Stomach smooth muscle (tissue), 2 donors: ENCODE measurements around the gene CRYZL1.

Experiments
- H3K27ac ChIP-seq: one replicate; pipeline ENCODE4 v1.7.0; 2013; ENCODE audit warnings: mild to moderate bottlenecking, low read length, inconsistent platforms
- H3K27me3 ChIP-seq, 2 donors: one replicate each; pipeline ENCODE4 v1.7.0; 2013; ENCODE audit warnings: low read length in 2 of 2; ENCODE audit not compliant: insufficient read depth in 2 of 2, control insufficient read depth in 1 of 2
- H3K36me3 ChIP-seq, 2 donors: one replicate each; pipeline ENCODE4 v1.7.0; 2013; ENCODE audit warnings: low read length in 2 of 2; ENCODE audit not compliant: control insufficient read depth in 2 of 2, insufficient read depth in 2 of 2
- H3K4me1 ChIP-seq: one replicate; pipeline ENCODE4 v1.7.0; 2013; ENCODE audit warnings: low read length; ENCODE audit not compliant: control insufficient read depth, insufficient read depth
- H3K4me3 ChIP-seq, 2 donors: one replicate each; pipeline ENCODE4 v1.7.0; 2013; ENCODE audit warnings: low read length in 2 of 2
- H3K9ac ChIP-seq, 2 donors: one replicate each; pipeline ENCODE4 v1.7.0; 2013; ENCODE audit warnings: low read length in 2 of 2, mild to moderate bottlenecking in 1 of 2
- H3K9me3 ChIP-seq, 2 donors: one replicate each; pipeline ENCODE4 v1.7.0; 2013; ENCODE audit warnings: low read length in 2 of 2; ENCODE audit not compliant: control insufficient read depth in 2 of 2
- donor health status: healthy.
- donor health status: Pancreatic carcinoma.

Gene CRYZL1

DNA sequence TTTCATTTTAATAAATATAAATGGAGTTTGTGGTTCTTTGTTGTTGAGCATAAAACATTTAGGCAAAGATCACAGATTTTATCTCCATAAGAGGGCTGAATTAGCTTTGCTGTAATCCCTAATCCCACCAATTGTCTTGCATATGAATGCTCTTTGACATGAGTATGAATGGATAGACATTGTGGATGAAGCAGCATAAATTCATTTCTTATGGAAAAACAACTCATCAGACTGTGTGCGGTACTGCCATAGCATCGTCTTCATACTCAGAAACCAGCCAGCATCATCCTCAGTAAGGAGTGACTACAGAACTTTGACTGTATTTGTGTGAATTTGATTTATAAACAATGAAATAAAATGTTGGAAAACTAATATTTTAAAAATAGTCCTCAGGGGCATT lies 79.2 kb downstream of the CRYZL1 start:
- peaks cover 28 to 47% of the 10 kb centered on the region in 2 donors for H3K36me3 ChIP-seq
- H3K27me3 ChIP-seq: no peaks in the 10 kb centered on the region
- peaks cover 4% of the 10 kb centered on the region for H3K4me1 ChIP-seq
- H3K27ac ChIP-seq: no peak overlapping the region
- H3K9me3 ChIP-seq: no peaks in the 10 kb centered on the region
- no peak overlapping the region for H3K9ac ChIP-seq
- H3K4me3 ChIP-seq: no peak overlapping the region

DNA sequence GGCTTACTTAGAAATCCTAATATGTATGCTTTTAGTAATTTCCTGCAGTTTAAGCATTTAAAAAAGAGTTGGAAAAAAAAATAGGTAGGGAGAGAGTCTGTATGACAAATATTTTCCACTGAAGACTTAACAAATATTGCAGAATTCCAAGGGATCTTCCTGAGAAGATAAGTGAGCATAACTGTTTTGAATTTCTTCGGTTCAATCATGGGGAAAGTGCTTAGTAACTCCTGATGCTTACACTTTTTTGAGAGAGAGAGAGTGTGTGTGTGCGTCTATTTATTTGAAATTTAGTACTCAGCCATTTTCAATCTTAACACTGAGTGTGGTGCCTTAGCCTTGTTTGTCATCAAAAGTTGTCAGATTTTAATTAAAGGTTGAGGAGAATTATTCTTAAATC lies 80.2 kb downstream of the CRYZL1 start:
- H3K9me3 ChIP-seq: no peaks in the 10 kb centered on the region
- H3K4me3 ChIP-seq: no peak overlapping the region
- H3K4me1 ChIP-seq: peaks cover 4% of the 10 kb centered on the region
- no peak overlapping the region for H3K27ac ChIP-seq
- H3K9ac ChIP-seq: no peak overlapping the region
- H3K36me3 ChIP-seq: peaks cover 33 to 48% of the 10 kb centered on the region in 2 donors
- H3K27me3 ChIP-seq: no peaks in the 10 kb centered on the region

- Histone ChIP-seq H3K4me3 (no peak overlapping the region), H3K27ac (no peak overlapping the region), H3K4me1 (peaks cover 4% of the 10 kb centered on the region), H3K9me3 (no peaks in the 10 kb centered on the region), H3K27me3 (no peaks in the 10 kb centered on the region), H3K9ac (no peak overlapping the region), H3K36me3 (peaks cover 33 to 50% of the 10 kb centered on the region in 2 donors)
These were observed 80.6 kb downstream of the CRYZL1 start for GRCh38 chr21:33560965-33561364.

- Histone ChIP-seq H3K36me3 (peaks cover 33 to 50% of the 10 kb centered on the region in 2 donors), H3K27ac (no peak overlapping the region), H3K4me3 (no peak overlapping the region), H3K9me3 (no peaks in the 10 kb centered on the region), H3K9ac (no peak overlapping the region), H3K4me1 (peaks cover 4% of the 10 kb centered on the region), H3K27me3 (no peaks in the 10 kb centered on the region)
These were observed 81.7 kb downstream of the CRYZL1 start for GRCh38 chr21:33559813-33560212.

GRCh38 chr21:33558777-33559421 lies 82.6 kb downstream of the CRYZL1 start:
- Histone ChIP-seq H3K27ac (no peak overlapping the region), H3K4me1 (peaks cover 4% of the 10 kb centered on the region), H3K36me3 (peaks cover 42 to 58% of the 10 kb centered on the region in 2 donors), H3K9me3 (no peaks in the 10 kb centered on the region), H3K27me3 (no peaks in the 10 kb centered on the region), H3K9ac (no peak overlapping the region), H3K4me3 (no peak overlapping the region)

DNA sequence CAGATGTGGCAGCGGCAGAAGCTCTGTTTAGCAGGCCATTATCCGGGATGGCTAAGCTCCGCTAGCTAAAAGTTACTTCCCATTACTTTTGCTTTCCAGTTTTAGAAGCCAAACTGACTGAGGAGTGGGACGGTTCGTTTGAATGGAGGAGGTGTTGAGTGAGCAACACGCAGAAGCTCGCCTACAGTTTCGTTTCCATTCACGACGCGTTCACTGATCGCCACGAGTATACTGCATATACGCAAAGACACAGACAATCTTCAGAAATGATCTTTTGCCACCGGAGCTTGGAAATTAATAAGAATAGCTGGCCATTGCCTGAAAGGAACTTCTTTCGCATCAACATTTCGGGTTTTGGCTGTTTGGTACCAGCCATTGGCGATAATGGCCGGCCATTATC lies 84.1 kb downstream of the CRYZL1 start:
- Histone ChIP-seq H3K4me3 (no peak overlapping the region), H3K4me1 (peaks cover 4% of the 10 kb centered on the region), H3K9ac (no peak overlapping the region), H3K36me3 (peaks cover 57 to 69% of the 10 kb centered on the region in 2 donors), H3K9me3 (no peaks in the 10 kb centered on the region), H3K27me3 (no peaks in the 10 kb centered on the region), H3K27ac (no peak overlapping the region)

- H3K27me3 ChIP-seq: no peaks in the 10 kb centered on the region
- H3K36me3 ChIP-seq: peaks cover 72 to 81% of the 10 kb centered on the region in 2 donors
- no peak overlapping the region for H3K9ac ChIP-seq
- H3K9me3 ChIP-seq: no peaks in the 10 kb centered on the region
- H3K4me1 ChIP-seq: no peaks in the 10 kb centered on the region
- no peak overlapping the region for H3K27ac ChIP-seq
- no peak overlapping the region for H3K4me3 ChIP-seq
These were observed 86.6 kb downstream of the CRYZL1 start for GRCh38 chr21:33554982-33555344.

DNA sequence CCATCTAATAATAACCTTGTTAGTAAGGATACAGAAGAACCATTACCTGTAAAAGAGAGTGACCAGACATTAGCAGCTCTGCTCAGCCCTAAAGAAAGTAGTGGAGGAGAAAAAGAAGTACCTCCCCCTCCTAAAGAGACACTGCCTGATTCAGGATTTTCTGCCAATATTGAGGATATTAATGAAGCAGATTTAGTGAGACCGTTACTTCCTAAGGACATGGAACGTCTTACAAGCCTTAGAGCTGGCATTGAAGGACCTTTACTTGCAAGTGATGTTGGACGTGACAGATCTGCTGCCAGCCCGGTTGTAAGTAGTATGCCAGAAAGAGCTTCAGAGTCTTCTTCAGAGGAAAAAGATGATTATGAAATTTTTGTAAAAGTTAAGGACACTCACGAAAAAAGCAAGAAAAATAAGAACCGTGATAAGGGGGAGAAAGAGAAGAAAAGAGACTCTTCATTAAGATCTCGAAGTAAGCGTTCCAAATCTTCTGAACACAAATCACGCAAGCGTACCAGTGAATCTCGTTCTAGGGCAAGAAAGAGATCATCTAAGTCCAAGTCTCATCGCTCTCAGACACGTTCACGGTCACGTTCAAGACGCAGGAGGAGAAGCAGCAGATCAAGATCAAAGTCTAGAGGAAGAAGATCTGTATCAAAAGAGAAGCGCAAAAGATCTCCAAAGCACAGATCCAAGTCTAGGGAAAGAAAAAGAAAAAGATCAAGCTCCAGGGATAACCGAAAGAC lies 87.1 kb downstream of the CRYZL1 start:
- no peaks in the 10 kb centered on the region for H3K27me3 ChIP-seq
- H3K9me3 ChIP-seq: no peaks in the 10 kb centered on the region
- peaks cover 72 to 81% of the 10 kb centered on the region in 2 donors for H3K36me3 ChIP-seq
- no peak overlapping the region for H3K9ac ChIP-seq
- no peak overlapping the region for H3K4me3 ChIP-seq
- no peak overlapping the region for H3K27ac ChIP-seq
- no peaks in the 10 kb centered on the region for H3K4me1 ChIP-seq

- no peak overlapping the region for H3K4me3 ChIP-seq
- no peak overlapping the region for H3K27ac ChIP-seq
- no peak overlapping the region for H3K9ac ChIP-seq
- no peaks in the 10 kb centered on the region for H3K9me3 ChIP-seq
- H3K27me3 ChIP-seq: no peaks in the 10 kb centered on the region
- H3K36me3 ChIP-seq: peaks cover 68 to 74% of the 10 kb centered on the region in 2 donors
- H3K4me1 ChIP-seq: no peaks in the 10 kb centered on the region
These were observed 88.4 kb downstream of the CRYZL1 start for GRCh38 chr21:33552999-33553598.

GRCh38 chr21:33552093-33552998 lies 89.2 kb downstream of the CRYZL1 start:
- no peaks in the 10 kb centered on the region for H3K4me1 ChIP-seq
- H3K27me3 ChIP-seq: no peaks in the 10 kb centered on the region
- H3K4me3 ChIP-seq: no peak overlapping the region
- H3K36me3 ChIP-seq: peaks cover 60 to 66% of the 10 kb centered on the region in 2 donors
- H3K9ac ChIP-seq: no peak overlapping the region
- no peaks in the 10 kb centered on the region for H3K9me3 ChIP-seq
- H3K27ac ChIP-seq: no peak overlapping the region
